HL-60/S4 treated with retinoic acid at 250 ng/mL for 4 days and 3 days (cell line): ENCODE measurements around the gene GRID1.

ENCODE experiments used
- in situ Hi-C: fragments of 300-500 bp; cut with MboI; formaldehyde crosslinking; loops from 2 replicates; pipeline ENCODE4 v1.7.0; 2022; ENCODE audit warnings: low sequenced_read_pairs

GRID1 gene

DNA sequence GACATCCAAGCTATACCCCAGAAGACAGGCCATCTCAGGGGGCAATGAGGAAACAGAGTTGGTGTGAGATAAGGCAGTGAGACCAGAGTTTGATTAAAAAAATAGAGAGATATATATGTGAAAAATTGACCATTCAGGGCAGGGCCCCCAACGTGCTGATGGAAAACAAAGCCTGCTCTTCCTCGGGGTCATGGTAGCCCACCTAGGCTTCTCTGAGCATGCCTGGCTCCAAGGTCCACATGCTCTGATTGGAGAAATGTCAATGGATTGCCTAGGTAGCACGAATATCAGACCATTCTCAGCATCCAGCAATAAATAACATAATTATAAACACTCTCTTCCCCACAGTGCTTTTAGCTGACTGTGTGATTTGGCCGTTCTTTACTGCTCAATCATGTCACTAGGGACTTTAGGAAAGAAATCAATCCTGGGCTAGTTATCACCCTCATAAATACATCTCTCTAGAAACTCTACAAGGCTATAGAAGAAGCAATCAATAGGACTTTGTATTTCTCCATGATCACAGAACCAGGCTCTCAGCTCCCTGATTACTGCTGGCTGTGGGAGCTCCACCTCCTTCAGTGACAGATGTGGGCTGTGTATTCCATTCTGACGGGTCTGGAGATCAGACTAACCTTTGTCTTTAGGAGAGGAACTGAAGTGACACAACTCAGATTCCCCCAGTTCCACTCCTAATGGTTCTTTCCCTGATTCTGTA, 766.4 kb downstream of the GRID1 start:
- in situ Hi-C loops = no loop called here

DNA sequence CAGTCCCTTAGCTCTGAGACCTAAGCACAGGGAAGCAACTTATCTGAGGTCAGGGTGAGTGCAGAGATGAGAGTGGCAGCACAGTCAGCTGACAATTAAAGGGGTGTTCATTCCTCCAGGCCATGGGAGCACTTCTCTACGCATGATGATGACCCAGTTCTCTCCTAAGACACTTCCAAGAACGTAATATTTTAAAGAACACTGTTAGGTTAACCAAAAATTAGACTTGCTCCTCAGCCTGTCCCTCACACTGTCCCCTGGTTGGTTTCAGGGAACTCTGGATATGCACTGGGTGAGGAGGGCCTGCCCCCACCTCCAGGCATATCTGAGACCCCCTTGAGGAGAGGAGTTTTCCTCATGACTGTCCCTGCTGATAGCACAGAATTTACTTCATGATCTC, 767.5 kb downstream of the GRID1 start:
- in situ Hi-C loops = no loop called here

DNA sequence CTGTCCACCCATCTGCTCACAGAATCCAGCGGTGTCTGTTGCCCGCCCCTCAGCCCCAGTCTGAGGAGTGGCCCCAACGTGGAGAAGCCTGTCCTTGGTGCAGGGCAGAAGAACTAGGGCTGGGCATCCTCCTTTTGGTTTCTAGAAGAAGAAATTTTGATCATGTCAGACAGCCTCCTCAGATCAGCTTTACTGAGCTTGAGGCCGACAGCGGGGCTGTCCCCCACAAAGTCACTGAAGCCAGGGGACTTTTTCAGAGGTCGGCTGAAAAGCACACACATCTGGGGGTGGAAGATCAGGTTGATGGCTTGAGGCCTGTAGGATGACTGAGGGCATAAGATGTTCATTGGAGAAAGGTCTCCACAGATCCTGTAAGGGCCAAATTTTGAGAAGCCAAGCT, 767.9 kb downstream of the GRID1 start:
- in situ Hi-C loops = no loop called here

DNA sequence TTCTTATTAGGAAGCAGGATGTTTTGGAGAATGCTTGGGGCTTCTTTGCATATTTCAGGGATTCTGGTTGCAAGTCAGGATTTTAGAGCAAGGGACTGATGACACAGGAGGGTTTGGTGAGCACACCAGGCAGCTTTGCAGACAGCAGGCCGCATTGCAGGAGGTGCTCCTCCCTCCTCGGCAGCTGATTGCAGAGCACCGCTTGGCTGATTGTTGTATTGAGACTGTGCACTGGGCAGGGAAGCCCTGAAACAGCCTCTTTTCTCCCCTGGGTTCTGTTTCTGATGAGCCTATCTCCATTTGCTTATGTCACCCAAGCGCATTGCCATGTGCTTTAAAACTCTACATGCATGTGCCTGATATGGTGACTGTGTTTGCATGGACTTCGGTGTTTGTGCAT, 769.6 kb downstream of the GRID1 start:
- in situ Hi-C loops = no loop called here

DNA sequence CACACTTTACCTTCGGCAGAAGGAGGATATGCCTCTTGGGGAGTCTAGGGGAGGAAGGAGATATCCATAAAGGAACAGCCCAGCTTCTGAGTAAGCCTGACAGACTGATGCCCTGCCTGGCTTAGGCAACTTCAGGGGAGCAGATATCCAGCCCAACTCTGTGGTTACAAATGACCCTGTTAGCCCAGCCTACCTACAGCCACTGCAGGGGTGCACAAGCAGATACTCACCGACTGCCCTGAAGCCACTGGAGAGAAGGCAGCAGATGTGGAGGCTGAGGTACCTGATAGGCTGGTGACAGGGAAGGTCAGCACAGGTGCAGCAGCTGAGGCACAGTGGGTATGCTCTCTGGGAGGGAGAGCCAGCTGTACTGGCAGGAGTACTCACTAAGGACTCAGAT, 770.2 kb downstream of the GRID1 start:
- in situ Hi-C loops = no loop called here

DNA sequence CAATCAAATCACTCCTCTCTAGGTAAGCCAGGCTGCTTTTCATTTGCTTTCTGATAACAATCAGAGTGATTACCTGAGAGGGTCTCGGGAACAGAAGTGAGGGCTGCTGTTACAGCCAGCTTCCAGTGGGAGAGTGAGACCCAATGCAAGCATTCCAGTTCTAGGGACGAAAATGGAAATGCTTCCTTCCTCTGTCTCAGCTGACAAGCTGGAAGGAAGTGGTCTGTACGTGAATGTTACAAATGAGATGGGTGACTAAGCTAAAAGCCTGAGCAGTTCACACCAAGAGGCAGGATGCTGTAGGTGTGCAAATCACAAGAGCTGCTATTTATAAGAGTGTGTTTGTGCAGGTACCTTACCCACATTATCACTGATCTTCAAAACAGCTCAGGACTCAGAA, 772.4 kb downstream of the GRID1 start:
- in situ Hi-C loops = no loop called here

DNA sequence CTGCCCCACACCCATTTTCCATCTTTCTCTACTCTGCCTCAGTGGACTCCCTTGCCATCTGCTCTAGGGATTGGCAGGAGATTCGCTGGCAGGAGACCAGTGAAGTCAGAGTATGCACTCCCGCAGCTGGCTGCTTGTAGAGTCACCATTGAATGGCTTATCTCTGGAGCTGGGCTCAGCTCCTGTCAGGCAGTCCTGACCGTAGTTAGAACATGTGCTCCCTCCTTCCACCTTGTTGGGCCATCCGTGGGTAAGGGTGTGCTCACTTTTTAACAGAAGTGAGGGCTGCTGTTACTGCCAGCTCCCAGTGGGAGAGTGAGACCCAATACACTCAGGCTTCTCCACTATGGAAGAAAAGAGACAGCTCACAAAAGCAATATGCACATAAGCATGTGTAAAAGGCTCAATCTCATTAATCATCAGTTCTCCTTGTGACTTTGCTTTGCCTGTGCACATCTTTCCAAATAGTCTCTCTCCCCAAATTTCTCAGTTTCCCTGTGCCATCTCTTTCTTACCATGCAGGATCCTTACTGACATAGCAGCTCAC, 773.3 kb downstream of the GRID1 start:
- in situ Hi-C loops = no loop called here

DNA sequence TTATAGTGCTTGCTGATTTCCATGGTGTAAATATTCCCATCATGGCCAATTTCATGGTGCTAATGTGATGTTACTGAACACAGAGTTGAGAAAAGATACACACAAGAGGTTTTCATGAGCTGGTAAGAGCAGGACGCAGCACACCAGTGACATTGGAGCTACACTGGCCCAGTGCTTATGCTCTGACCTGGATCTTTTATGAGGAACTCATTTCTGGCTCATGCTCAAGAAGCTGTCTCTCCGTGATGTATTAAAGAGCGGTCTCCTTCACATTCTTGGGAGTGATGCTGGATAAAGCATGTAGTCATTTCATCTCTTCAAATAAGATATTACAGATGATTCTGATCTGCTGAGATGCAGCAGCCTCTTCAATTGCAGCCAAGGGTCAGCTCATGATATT, 785.2 kb downstream of the GRID1 start:
- in situ Hi-C loops = no loop called here

DNA sequence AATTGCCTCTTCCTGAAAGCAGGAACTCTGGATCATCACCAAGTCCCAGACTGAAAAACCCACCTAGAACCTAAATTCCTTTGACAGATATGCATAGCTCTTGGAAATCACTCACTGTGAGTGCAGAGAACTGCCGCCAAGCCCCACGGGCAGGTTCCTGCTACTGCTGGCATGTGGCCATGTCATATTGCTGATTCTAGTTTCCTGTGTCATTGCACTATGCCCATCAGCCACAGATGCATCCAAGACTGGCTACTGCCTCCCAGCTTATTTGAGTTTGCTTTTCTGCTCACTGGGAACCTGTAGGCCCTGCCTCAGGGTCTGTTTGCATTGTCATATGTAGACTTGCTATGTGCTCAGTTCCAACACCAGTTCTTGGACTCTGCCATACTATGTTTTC, 786.0 kb downstream of the GRID1 start:
- in situ Hi-C loops = no loop called here

DNA sequence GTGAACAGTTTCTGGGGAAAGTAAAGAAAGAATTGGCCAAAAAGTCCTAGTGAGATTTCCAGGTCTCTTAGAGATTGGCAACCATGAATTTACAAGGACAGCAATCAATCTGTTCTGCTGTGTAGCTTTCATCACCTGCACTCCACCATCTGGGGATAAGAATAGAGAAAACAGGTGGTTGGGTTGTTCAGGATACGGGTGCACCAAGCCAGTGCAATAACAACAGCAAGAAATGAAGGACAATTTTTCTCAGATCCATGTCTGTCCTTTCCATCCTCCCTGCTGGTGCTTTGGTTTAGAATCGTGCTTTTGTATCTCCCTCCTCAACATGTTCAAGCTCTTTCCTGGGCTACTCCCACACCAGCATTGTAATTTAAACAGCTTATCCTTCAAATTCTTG, 787.7 kb downstream of the GRID1 start:
- in situ Hi-C loops = no loop called here

DNA sequence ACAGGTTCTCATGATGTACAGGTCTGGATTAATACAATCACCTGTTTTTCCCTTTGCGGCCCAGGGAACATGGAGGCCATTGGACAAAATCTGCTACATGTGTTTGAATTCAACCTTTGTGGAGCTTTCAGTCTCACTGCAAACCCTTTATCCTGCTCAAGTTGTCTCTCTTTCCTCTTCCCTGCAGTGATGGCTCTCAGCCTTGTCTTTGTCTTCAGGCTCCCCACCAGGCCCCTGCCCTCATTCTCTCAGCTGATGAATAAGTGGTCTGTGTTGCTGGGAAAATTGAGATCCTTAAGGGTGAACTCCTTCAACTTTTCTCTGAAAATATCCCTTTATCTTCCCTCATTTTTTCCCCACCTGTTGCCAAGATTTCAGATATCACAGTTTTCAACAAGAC, 791.2 kb downstream of the GRID1 start:
- in situ Hi-C loops = no loop called here

DNA sequence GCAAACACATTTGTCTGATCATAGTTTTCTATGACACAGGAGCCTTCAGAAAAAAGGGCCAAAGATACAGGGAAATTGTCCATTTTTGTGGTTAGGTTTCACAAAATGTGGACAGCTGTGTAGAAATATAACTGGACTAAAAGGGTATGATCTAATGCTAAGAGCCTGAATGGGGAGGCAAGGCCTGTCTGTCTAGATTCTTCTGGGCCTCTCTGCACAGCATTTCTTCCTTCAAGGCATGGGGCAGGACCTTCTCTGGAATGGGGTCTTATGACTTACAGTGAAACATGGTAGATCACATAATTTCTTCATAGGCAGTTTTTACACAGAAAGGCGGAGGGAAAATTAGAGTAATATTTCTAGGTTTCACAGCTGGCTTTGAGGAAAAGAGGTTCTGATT, 795.7 kb downstream of the GRID1 start:
- in situ Hi-C loops = no loop called here

DNA sequence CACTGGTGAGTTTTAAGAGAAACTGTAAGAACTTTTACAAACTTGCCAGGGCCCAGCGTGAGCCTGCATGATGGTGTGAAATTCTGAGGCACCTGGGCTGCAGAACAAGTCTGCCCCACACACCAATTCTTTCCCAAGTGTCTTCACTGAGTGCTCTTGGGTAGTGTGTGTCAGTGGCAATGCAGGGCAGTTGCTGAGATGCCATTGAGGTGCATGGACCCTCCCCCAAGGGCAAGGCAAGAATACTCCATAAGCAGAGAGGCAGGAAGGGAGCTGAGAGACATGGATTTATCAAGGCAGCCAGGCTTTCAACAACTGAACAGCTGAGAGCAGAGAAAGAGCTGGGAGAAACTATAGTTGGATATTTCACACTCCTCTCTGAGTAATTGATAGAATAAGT, 801.2 kb downstream of the GRID1 start:
- in situ Hi-C loops = no loop called here

DNA sequence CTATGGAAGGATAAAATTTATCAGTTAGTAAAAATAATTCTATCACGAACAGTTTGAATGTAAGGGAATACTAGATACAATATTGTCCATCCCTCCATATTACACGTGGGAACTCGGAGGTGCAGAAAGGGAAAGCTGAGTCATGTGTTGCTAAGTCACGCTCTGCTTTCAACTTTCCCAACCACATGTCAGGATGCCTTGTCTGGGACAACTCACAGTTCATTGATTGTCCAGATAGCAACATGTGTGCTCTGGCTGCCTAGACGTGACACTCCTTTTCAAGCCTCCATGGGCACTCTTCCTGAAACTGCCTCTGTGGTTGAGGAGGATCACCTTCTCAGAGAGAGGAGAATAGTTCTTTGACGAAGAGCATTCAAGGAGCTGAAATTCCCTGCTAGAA, 808.1 kb downstream of the GRID1 start:
- in situ Hi-C loops = no loop called here

DNA sequence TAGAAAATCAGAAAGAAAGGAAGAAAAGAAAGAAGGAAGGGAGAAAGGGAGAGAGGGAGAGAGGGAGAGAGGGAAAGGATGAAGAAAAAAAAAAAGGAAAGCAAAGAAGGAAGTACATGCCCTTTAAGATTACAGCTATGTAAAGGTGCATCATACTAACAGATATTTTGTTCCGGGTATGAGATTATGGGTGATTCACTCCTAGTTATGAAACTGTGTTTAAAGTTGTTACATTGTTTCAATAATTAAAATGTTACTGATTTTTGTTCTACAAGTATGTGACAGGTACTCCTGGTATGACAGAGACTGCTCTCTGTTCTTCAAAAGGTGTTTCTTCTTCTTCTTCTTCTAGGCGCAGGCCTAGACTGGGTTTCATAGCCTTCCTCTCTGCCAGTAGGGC, 808.9 kb downstream of the GRID1 start:
- in situ Hi-C loops = no loop called here

DNA sequence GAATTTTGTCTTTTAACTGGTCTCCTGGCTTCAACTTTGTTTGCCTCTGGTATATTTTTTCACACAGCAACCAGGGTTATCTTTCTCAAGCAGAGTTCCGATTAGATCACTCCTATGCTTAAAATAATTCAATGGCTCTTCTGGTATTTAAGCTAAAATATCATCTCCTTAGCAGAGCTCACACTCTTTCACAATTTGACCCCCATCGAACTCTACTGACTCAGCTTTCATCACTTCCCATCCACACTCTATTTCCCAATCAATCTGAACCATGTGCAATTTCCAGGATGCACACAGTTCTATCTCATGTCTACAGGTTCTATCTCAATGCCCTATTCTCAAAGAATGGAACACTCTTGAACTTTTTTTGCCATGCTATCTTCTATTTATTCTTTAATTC, 809.5 kb downstream of the GRID1 start:
- in situ Hi-C loops = no loop called here
